ENCODE results near the gene RBM10.

GRCh38 chrX:47232197-47232802 lies 87.3 kb downstream of the RBM10 start:
- TF ChIP-seq CTCF (conservative IDR thresholded peaks at IDR 0.05; ENCODE audit: low read depth, low read length) (no peak), EZH2 (IDR thresholded peaks at IDR 0.05; ENCODE audit: borderline replicate concordance, low read depth, low read length, poor library complexity, severe bottlenecking) (no peak)

Data from A673 (cell line).